Common myeloid progenitor, CD34-positive (primary cell): Measurements from ENCODE around the gene CNNM3.

ENCODE experiments used
- CTCF ChIA-PET: fragments of 350-600 bp; sonication (Branson Sonifier 250); formaldehyde crosslinking; loops from one replicate; lab custom pipeline; 2021; ENCODE audit warnings: antibody characterized with exemption; lab: Charles Lee
- POLR2A ChIA-PET: fragments of 350-600 bp; sonication (Branson Sonifier 250); formaldehyde crosslinking; loops from one replicate; lab custom pipeline; 2021; ENCODE audit warnings: antibody characterized with exemption; lab: Charles Lee
- DNase-seq, 3 donors: peaks; one replicate each; pipeline versions ENCODE4 v3.0.0 to v3.0.0-alpha.2; 2013
- H3K27ac ChIP-seq, 2 experiments: 1 replicate in 1 of 2; 2 replicates in 1 of 2; pipeline ENCODE4 v1.7.0; 2013; ENCODE audit warnings: inconsistent platforms in 2 of 2, low read length in 2 of 2, mild to moderate bottlenecking in 2 of 2, low read depth in 1 of 2, moderate library complexity in 1 of 2; ENCODE audit not compliant: severe bottlenecking in 2 of 2, insufficient read depth in 1 of 2, poor library complexity in 1 of 2
- H3K27me3 ChIP-seq, 5 experiments: replicated peaks in 2 of 5; 1 replicate in 3 of 5; 2 replicates in 2 of 5; pipeline versions ENCODE4 v1.6.1 to v1.7.0; 2013; ENCODE audit warnings: low read length in 4 of 5, mild to moderate bottlenecking in 2 of 5, moderate library complexity in 2 of 5, inconsistent platforms in 1 of 5; ENCODE audit not compliant: insufficient read depth in 5 of 5, control insufficient read depth in 4 of 5
- H3K36me3 ChIP-seq, 4 experiments: 1 replicate in 2 of 4; 2 replicates in 2 of 4; pipeline versions ENCODE4 v1.6.1 to v1.7.0; 2013; ENCODE audit warnings: low read length in 3 of 4, control low read depth in 1 of 4, mild to moderate bottlenecking in 1 of 4; ENCODE audit not compliant: control insufficient read depth in 4 of 4, insufficient read depth in 4 of 4
- H3K4me1 ChIP-seq, 4 experiments: 1 replicate in 3 of 4; 2 replicates in 1 of 4; pipeline versions ENCODE4 v1.6.1 to v1.7.1; 2013; ENCODE audit warnings: low read length in 3 of 4, mild to moderate bottlenecking in 3 of 4, control low read depth in 1 of 4, inconsistent platforms in 1 of 4, moderate library complexity in 1 of 4; ENCODE audit not compliant: control insufficient read depth in 4 of 4, insufficient read depth in 4 of 4; ENCODE audit errors: control extremely low read depth in 1 of 4
- H3K4me3 ChIP-seq, 7 experiments: 1 replicate in 4 of 7; 2 replicates in 3 of 7; pipeline versions ENCODE4 v1.5.1 to v1.7.0; 2013; ENCODE audit warnings: mild to moderate bottlenecking in 7 of 7, low read length in 6 of 7, moderate library complexity in 6 of 7, inconsistent platforms in 2 of 7, low read depth in 2 of 7, control low read depth in 1 of 7; ENCODE audit not compliant: insufficient read depth in 4 of 7, control insufficient read depth in 1 of 7; ENCODE audit errors: extremely low read depth in 1 of 7
- H3K9me3 ChIP-seq, 5 experiments: 1 replicate in 4 of 5; 2 replicates in 1 of 5; pipeline versions ENCODE4 v1.6.1 to v1.7.1; 2013; ENCODE audit warnings: low read length in 4 of 5, mild to moderate bottlenecking in 2 of 5, inconsistent platforms in 1 of 5, low read depth in 1 of 5, moderate library complexity in 1 of 5; ENCODE audit not compliant: control insufficient read depth in 4 of 5, insufficient read depth in 2 of 5; ENCODE audit errors: control extremely low read depth in 1 of 5
- WGBS: methylation state at CpG from one replicate; pipeline ENCODE4 v1.1.5; 2013; ENCODE audit not compliant: insufficient coverage; 5-methylcytosine and 5-hydroxymethylcytosine counted together

The CNNM3 gene

GRCh38 chr2:96816836-96817702, 1.0 kb downstream of the CNNM3 start:
- peak in 1 of 3 donors; percentile 28 for DNase-seq
- Histone ChIP-seq H3K9me3 (no peaks in the 10 kb centered on the region), H3K27ac (no peak overlapping the region), H3K4me3 (peak overlapping the region; percentile 63 to 90 (median 79)), H3K4me1 (peaks cover 12 to 53% (median 37%) of the 10 kb centered on the region in 4 experiments), H3K27me3 (no peaks in the 10 kb centered on the region), H3K36me3 (peaks cover 0 to 26% (median 18%) of the 10 kb centered on the region in 4 experiments)
- CTCF ChIA-PET, result interaction anchor here (0.7 to 5.7 kb wide), 7 partner anchors 11 to 54 kb away, joined by 3 to 22 read pairs (median 4); partner anchors contain the start of gene ANKRD39
- WGBS, result 7% methylated on average over 78 of the region's 89 CpGs
- POLR2A ChIA-PET, result interaction anchor here (0.6 kb wide), 1 partner anchor 290 kb away, joined by 3 read pairs; no protein-coding TSS in a partner anchor

- Histone ChIP-seq H3K4me1 (peaks cover 12 to 53% (median 37%) of the 10 kb centered on the region in 4 experiments), H3K4me3 (peak overlapping the region in 5 of 7 experiments; percentile 69 to 90 (median 84)), H3K9me3 (no peaks in the 10 kb centered on the region), H3K36me3 (peaks cover 0 to 28% (median 15%) of the 10 kb centered on the region in 4 experiments), H3K27me3 (no peaks in the 10 kb centered on the region), H3K27ac (no peak overlapping the region)
- 95% methylated on average over 8 of the region's 8 CpGs for WGBS
- CTCF ChIA-PET, result interaction anchor here (0.7 to 5.7 kb wide), 4 partner anchors 10 to 54 kb away, joined by 3 to 22 read pairs (median 6); partner anchors contain the start of gene ANKRD39
- DNase-seq, result no peak
- POLR2A ChIA-PET, result no interaction called here
Measured at GRCh38 chr2:96817882-96818281, 1.8 kb downstream of the CNNM3 start.

- DNase-seq, result peak; percentile 43 to 83 (median 70)
- 54% methylated on average over 5 of the region's 10 CpGs for WGBS
- Histone ChIP-seq H3K27ac (no peak overlapping the region), H3K36me3 (peaks cover 0 to 40% (median 22%) of the 10 kb centered on the region in 4 experiments), H3K4me1 (peaks cover 12 to 53% (median 37%) of the 10 kb centered on the region in 4 experiments), H3K9me3 (no peaks in the 10 kb centered on the region), H3K27me3 (no peaks in the 10 kb centered on the region), H3K4me3 (peak overlapping the region in 3 of 7 experiments; percentile 32 to 58 (median 52))
- ChIA-PET POLR2A (no interaction called here), CTCF (interaction anchor here (0.7 to 5.7 kb wide), 5 partner anchors 13 to 142 kb away, joined by 3 to 22 read pairs (median 3); partner anchors contain the start of gene ANKRD39)
Measured at GRCh38 chr2:96819128-96819875, 3.2 kb downstream of the CNNM3 start.

GRCh38 chr2:96819876-96820511, 3.9 kb downstream of the CNNM3 start:
- DNase-seq, result no peak
- CTCF ChIA-PET, result interaction anchor here (0.7 to 5.7 kb wide), 5 partner anchors 12 to 141 kb away, joined by 3 to 22 read pairs (median 3); partner anchors contain the start of gene ANKRD39
- H3K9me3 ChIP-seq, result no peaks in the 10 kb centered on the region
- H3K4me3 ChIP-seq, result peak overlapping the region in 1 of 7 experiments; percentile 52
- no peak overlapping the region for H3K27ac ChIP-seq
- no peaks in the 10 kb centered on the region for H3K27me3 ChIP-seq
- POLR2A ChIA-PET, result no interaction called here
- 91% methylated on average over 10 of the region's 12 CpGs for WGBS
- H3K4me1 ChIP-seq, result peaks cover 12 to 52% (median 37%) of the 10 kb centered on the region in 4 experiments
- peaks cover 0 to 47% (median 28%) of the 10 kb centered on the region in 4 experiments for H3K36me3 ChIP-seq

GRCh38 chr2:96821113-96821675, 5.1 kb downstream of the CNNM3 start:
- POLR2A ChIA-PET, result no interaction called here
- WGBS, result 87% methylated on average over 9 of the region's 11 CpGs
- no peaks in the 10 kb centered on the region for H3K27me3 ChIP-seq
- H3K9me3 ChIP-seq, result no peaks in the 10 kb centered on the region
- peak overlapping the region in 1 of 7 experiments; percentile 5 for H3K4me3 ChIP-seq
- DNase-seq, result no peak
- peaks cover 9 to 46% (median 31%) of the 10 kb centered on the region in 4 experiments for H3K4me1 ChIP-seq
- CTCF ChIA-PET, result interaction anchor here (1.0 to 5.7 kb wide), 3 partner anchors 13 to 140 kb away, joined by 3 to 22 read pairs (median 9); partner anchors contain the start of gene ANKRD39
- no peak overlapping the region for H3K27ac ChIP-seq
- peaks cover 0 to 52% (median 36%) of the 10 kb centered on the region in 4 experiments for H3K36me3 ChIP-seq

DNA sequence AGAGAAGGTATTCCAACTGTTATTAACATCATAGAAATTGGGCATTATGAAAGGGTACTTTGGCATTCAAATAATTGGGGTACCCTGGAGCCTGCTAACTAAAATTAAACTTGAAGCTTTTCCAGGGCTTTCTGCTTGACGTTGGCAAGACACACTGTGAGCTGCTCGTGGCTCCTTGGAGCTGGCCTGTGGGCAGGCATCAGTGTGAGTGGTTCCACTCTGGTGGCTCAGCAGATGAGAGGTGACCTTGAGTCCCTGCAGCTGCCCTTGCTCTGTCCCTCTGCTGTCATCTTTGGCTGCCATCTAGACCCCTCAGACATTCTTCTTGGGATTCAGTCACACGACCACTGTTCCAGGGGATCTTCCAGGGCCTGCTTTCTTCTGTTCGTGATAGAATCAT, 6.7 kb downstream of the CNNM3 start:
- H3K27me3 ChIP-seq, result no peaks in the 10 kb centered on the region
- DNase-seq, result no peak
- H3K4me1 ChIP-seq, result peaks cover 3 to 36% (median 21%) of the 10 kb centered on the region in 4 experiments
- 98% methylated on average over 4 of the region's 4 CpGs for WGBS
- ChIA-PET POLR2A (no interaction called here), CTCF (interaction anchor here (0.8 kb wide), 1 partner anchor 31 kb away, joined by 3 read pairs; no protein-coding TSS in a partner anchor)
- H3K4me3 ChIP-seq, result no peak overlapping the region
- H3K27ac ChIP-seq, result no peak overlapping the region
- no peaks in the 10 kb centered on the region for H3K9me3 ChIP-seq
- peaks cover 3 to 65% (median 48%) of the 10 kb centered on the region in 4 experiments for H3K36me3 ChIP-seq
